Right ventricle myocardium superior (tissue), 1 donor: ENCODE data around the gene CNOT6L. TPM values are rescaled to one million over a fixed set of nuclear protein-coding genes. Genes with fewer than 3 reads are reported as not detected.

Experiments used
- ATAC-seq: fragments of 200-7000 bp; cut with Tn5 transposase; one replicate; pipeline ENCODE4 v1.9.1; 2020; ENCODE audit warnings: mild to moderate bottlenecking; ENCODE audit not compliant: poor library complexity
- DNase-seq: peaks from one replicate; pipeline ENCODE4 v3.0.0-alpha.2; 2020
- intact Hi-C: fragments of 100-400 bp; cut with DNase I; formaldehyde crosslinking; loops from one replicate; pipeline ENCODE4 v1.11.2; 2022
- total RNA-seq: library from RNA; stranded (reverse); fragmentation: NEBNext Ultra II Directional; extraction: Animal tissue kit (Norgen Biotek cat#: 25700); gene quantifications from one replicate; pipeline ENCODE4 v1.2.1, GENCODE V29; 2021
- donor health status: DM: no; HTN: yes; CAD: no; lungs with severe emphysema.

Gene CNOT6L
- total RNA-seq, 1 donor from 2014 or later, result 19.3 TPM

DNA sequence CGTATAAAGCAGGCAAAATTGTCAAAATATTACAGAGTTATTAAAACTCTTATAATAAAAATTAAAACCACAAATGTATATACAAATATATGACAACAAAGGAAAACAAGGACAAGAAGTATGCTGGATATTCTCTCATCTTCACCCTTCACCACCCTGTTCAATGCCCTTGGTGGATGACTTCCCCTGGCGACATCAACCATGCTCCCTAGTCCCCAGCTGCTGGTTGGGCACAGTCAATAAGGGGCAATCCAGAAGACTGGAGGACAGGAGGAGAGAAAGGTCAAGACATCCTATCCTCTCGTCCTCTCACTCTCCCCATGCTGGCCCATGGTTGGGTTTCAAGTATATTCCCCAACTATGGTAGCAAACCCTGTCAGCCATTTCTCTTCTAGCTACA, 142.3 kb downstream of the CNOT6L start:
- DNase-seq (no peak), ATAC-seq (no peak)
- intact Hi-C loops, result no loop called here

DNA sequence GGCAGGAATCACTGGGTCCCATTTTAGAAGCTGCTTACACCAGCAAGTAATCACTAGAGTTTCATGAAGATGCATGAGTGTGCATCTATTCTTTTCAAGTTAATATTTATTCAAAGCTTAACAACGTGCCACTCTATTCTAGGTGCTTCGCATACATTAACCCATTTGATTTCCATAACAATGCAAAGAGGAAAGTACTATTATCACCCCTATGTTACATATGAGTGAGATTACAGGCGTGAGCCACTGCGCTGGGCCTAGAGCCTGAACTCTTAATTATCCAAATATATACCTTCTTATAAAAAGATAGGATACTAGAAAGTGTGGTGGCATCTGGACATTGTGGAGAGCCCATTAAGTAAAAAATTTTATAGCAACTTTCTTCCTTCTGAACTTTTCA, 148.1 kb downstream of the CNOT6L start:
- ATAC-seq, result no peak
- intact Hi-C loops, result no loop called here
- no peak for DNase-seq

DNA sequence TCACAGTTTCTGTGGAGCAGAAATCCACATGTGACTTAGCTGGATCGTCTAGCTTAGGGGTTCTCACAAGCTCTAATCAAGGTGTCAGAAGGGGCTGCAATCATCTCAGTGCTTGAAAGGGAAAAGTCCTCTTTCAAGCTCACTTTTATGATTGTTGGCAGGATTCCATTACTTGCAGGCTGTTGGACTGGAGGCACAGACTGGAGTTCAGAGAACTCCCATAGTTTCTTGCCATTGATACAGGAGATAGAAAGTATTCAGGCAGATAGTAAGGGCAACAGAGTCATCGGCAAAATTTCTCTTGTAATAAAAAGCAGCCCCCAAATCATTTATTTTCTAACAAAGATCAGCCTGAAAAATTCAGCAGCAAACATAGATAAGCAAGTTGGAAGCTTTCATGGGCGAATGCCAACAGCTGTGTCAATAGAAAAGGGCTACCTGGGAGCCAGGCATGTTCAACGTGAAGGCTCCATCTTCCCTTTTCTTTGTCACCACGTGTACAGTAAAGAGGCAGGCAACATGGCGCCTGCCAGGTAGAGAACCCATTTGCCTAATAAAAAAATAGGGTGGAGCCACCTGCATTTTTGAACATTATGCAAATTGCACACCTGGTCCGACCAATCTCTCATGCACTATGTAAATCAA, 149.1 kb downstream of the CNOT6L start:
- DNase-seq (no peak), ATAC-seq (no peak)
- intact Hi-C loops, result no loop called here

DNA sequence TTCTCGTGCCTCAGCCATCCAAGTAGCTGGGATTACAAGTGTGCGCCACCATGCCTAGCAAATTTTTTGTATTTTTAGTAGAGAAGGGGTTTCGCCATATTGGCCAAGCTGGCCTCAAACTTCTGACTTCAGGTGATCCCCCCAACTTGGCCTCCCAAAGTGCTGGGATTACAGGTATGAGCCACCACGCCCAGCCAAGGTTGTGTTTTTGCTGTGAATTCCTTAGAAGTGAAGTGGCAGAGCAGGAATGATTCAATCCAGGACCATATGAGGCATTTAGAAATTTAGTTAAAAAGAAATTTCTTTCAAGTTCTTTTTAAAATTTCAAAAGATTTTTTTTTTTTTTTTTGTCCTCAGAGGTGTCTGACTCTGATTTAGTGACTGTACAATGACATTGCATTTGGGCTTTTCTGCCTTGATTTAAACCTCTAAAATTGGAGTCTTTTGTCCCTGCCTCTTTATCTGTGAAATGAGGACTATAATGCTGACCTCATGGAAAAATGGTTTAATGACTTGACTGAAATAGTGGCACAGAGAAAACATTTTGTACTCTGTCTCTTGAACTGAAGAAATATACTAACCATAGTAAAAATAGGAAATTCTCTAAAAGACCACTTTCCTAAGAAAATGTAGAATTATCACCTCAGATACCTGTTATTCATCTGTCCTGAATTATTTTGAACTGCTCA, 153.6 kb downstream of the CNOT6L start:
- intact Hi-C loops, result no loop called here
- ATAC-seq (no peak), DNase-seq (no peak)

Other genes with a start within 250 kb of the CNOT6L start
- not detected for gene CXCL13, start 213.5 kb downstream of the CNOT6L start, total RNA-seq
- 44.8 TPM for gene MRPL1, start 43.5 kb upstream of the CNOT6L start, total RNA-seq
- 2.5 TPM for gene FRAS1, start 238.0 kb upstream of the CNOT6L start, total RNA-seq